Glomerular visceral epithelial cell (primary cell): ENCODE data around the gene TMEM117.
A peak's percentile ranks its signal among the peaks of the same experiment; 100 is the strongest.

ENCODE experiments used
- DNase-seq: peaks from one replicate; pipeline ENCODE4 v3.0.0-alpha.2; 2016; ENCODE audit errors: extremely low spot score

Gene TMEM117

DNA sequence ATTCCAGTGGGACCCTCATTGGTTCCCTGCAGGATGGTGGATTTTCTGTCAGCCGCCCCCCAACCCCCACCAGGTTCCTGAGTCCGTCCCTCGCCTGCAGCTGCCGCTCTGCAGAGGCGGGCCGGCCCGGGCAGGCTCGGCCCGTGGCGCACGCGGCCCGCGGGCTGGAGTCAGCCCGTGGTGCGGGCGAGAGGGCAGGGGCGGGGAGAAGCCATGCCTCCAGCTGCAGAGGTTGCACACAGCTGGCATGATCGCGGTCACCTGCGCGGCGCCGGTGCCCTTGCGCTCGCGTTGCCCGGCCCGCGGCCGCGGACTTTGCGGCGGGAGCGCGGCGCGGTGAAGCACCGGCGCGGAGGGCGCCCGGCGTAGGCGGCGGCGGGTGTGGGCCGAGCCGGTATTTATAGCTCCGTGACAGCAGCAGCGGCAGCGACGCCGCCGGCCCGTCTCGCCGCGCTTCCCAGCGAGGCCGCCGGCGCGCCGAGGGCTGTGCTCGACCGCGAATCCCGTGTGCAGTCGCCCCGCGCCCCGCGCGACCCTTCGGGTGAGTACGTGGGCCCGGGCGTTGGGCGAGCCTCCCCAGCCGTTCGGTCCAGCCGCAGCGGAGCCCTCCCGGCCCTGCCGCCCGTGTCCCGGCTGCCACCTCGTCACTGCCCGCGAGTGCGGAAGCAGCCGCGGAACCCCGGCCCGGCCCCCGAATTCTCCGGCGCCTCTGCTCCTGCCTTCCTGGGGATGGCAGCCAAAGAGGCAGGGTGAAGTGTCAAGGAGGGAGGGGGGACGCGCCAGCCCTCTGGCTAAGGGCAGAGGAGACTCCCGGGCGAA lies at the start of gene TMEM117:
Gene TMEM117 (plus strand): TSS at position 426 of the 819 bp plus-strand sequence.
- peak; percentile 61 for DNase-seq

- DNase-seq = no peak
These were observed 48.8 kb upstream of the TMEM117 start for GRCh38 chr12:43786899-43787693.

GRCh38 chr12:43789941-43790340 lies 45.9 kb upstream of the TMEM117 start:
- DNase-seq = peak; percentile 51

GRCh38 chr12:43795716-43796280 lies 40.1 kb upstream of the TMEM117 start:
- no peak for DNase-seq

- no peak for DNase-seq
These were observed 38.2 kb upstream of the TMEM117 start for GRCh38 chr12:43797561-43798217.

DNA sequence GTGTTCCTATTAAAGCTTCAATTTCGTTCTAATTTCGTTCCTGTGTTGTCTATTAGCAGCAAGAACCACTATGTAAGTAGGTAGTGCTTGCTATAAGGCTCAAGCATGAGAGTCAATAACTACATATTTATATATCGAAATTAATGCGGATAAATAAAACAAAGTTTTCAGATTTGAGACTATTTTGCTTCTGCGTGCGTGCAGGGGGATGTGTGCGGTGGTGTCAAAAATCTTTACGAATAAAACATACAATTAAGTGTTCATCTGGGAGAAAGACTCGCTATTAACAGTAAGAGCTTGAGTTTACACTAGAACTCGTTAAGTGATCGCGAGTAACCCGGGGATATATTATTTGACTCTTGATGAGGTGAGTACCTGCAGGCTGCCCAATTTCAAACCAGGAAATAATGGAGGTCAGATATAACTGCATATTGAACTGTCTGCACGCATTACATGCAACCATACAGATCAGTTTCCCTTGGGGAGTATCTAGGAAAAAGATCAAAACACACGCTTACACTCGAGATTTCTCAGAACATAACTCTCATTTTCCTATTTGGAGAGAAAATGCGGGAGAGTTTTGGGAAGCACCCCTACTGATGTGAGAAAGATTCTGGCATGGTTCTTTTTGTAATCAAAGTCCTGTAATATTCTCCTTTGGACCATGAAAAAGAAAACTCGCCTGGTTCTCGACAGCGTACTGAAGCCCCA lies 30.6 kb upstream of the TMEM117 start:
- DNase-seq = peak; percentile 6

DNA sequence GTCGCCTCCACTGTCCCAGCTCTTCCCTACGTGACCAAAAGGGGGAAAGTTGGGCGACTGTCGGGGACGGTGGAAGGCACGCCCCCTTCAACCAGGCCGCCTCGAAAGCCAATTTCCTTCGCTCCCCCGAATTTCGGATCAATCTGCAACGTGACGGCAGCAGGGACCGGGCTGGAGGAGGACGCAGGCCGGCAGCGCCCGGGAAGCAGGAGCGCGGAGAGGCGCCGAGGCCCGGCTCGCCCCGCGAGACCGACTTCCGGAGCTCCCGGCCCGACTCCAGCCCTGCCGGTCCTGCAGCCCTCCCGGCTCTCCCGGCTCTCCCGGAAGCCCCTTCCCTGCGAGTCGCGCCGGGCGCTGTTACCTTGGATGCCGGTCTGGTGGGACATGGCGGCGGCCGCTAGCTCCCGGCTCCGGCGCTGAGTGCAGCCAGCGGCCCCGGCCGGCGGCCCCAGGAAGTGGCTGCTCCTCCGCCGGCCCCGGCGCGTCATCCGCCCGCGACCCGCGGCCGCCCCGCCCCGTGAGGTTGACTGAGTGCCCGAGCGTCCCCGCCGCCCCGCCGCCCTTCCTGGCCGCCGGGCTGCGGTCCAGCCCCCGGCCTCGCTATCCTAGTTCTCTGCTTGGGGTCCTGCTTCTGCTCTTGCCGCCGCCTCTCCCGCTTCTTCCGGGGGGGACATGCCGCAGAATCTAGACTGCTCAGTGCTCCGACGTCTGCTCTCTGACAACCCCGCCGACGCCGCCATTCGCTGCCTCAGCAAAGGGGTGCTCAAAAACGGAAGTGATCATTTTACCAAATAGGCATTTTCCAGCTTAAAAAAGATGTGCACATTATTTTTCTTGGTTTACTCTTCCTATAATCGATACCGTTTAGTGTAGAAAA lies 29.8 kb upstream of the TMEM117 start, which contains the start of gene TWF1:
Gene TWF1 (minus strand): TSS at position 458 of the 877 bp plus-strand sequence. CDS start 72 bp downstream, at position 386.
- DNase-seq = peak; percentile 81

GRCh38 chr12:43806737-43807072 lies 29.2 kb upstream of the TMEM117 start:
- no peak for DNase-seq

DNA sequence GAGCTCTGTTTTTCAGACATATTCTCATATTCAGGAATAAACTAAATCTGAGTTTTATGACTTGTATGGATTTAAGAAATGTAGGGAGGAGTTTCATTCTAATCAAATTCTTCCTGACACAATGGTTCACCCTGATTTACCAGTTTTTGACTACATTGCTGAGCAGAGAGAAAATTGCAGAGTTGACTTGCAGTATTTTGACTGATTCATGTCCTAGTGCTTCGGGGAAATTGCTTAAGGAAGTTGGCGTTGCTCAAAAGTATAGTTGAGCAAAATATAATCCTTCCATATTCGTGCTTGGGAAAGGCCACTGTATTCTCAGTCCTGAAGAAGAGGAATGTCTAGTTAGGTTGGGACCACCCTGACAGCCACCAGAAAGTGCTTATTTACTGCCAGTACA lies 28.5 kb upstream of the TMEM117 start:
- no peak for DNase-seq

- no peak for DNase-seq
These were observed 23.8 kb upstream of the TMEM117 start for GRCh38 chr12:43812057-43812456.

DNA sequence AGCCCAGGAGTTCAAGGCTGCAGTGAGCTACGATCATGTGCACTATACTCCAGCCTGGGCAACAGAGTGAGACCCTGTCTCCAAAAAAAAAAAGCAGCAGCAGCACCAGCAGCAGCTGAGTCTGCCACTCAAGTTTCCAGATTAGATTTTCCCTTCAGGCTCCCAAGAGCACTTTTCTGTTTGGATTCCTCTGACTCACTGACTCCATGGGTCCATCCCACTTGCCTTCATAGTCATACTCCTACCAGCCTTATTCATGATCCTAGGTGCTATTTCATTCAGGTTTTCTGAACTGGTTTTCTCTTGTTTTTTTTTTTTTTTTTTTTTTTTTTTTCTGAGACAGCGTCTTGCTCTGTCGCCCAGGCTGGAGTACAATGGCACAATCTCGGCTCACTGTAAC lies 23.0 kb upstream of the TMEM117 start:
- DNase-seq = no peak

- no peak for DNase-seq
These were observed 20.5 kb upstream of the TMEM117 start for GRCh38 chr12:43815416-43815815.

- DNase-seq = peak; percentile 38
These were observed 19.7 kb upstream of the TMEM117 start for GRCh38 chr12:43816168-43816567.

DNA sequence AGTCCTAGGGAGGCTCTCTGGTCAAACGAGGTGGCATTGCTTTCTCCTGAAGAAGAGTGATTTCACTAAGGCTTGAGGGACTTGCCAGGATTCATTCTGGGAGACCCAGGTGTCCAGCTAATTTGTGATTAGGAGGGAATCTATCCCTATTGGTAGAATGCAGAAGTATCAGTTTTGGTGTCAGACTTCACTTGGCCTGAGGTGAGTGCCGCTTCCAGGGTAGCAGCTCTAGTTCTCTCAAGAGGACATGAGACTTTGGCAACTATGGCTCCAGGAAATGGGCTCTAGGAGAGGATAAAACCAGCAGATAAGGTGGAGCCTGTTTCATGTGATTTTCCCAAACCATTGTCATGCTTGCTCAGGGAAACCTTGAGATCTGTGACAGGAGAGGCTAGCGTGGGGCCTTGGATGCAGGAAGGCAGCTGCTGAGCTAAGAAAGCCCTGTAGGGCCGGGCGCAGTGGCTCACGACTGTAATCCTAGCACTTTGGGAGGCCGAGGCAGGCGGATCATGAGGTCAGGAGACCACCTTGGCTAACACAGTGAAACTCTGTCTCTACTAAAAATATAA lies 11.6 kb upstream of the TMEM117 start:
- DNase-seq = no peak

DNA sequence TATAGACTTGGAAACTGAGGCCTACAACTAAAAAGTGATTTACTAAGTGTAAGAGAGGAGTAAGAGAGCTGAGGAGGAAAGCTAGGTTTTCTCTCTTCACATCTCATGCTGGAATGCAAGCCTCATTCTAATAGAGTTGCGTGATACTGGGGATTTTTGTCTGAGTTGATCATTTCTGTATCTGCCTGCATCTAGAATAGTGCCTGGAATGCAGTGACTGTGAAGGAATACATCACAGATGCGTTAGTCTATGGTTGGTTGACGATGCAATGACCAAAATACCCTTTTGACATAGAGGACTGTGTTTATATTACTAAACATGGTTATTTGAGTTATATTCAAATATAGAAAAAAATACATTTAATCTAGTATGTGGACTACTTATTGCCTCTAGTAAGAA lies 9.2 kb upstream of the TMEM117 start:
- peak; percentile 17 for DNase-seq

GRCh38 chr12:43827093-43827492 lies 8.8 kb upstream of the TMEM117 start:
- no peak for DNase-seq

DNA sequence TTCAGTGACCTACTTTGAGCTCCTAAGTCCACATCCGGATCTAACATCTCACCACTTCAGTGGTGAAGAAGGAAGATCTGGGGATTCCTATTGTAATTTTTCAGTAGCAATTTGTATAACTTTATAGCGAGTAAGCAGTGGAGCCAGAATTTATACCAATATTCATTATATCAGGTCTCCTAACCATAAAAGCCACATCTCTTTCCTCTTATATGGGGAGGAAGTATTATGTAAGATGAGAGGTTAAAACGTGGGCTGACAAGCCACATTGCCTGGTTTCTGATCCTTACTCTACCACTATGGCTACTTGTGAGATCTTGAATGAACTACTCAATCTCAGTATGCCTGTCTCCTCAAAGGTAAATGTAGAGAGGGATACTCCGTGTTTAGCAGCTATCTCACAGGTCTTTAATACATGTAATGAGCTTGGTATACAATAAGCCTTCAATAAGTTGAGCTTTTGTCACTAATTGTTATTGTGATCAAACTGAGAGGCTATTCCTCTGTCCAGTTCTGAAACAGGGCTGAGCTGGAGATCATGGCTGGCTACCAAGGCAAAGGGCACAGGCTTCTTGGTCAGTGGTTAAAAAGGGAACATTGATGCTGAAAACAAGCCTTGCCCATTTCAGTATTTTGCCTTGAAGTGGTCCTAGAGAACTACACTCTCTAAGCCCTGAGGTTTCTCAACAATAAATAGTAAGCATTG lies 3.3 kb upstream of the TMEM117 start:
- no peak for DNase-seq

GRCh38 chr12:43835264-43835655 lies 621 bp upstream of the TMEM117 start:
- DNase-seq = peak; percentile 4

DNA sequence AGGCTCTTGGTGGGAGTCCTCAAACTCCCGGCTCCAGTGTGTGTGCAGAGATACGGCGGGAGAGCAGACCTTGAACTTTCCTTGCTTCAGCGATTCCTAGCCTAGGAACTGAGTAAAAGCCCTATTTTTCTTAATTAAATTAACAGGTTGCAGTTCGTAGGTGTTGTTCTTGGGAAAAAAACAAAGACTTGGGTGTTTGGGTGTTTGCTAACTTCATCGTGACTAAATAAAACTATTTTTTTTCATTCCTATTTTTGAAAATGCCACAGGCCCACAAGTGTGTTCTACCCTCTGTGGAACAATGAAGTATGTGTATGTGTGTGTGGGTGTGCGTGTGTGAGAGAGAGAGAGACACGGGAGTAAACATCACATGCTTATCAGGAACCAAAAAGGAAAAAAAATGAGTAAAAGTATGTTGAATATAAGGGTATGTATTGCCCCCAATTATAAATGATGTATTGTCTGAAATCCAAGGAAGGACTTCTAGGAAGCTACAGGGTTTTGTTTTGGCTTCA lies 651 bp downstream of the TMEM117 start:
- DNase-seq = peak; percentile 17
